ENCODE results near the gene FAM25G. TPM values are rescaled to one million over a fixed set of nuclear protein-coding genes. Genes with fewer than 3 reads are reported as not detected.
"Not testable (repeated sequence)": the region's sequence is repeated elsewhere in the genome, so short reads cannot be mapped to it uniquely, and the experiment has no call there.

FAM25G gene
- total RNA-seq, 2 experiments from 2014 or later: not detected

- H3K36me3 Mint-ChIP-seq; DNase-seq; ATAC-seq (ENCODE audit: low read depth); H3K27ac Mint-ChIP-seq; H3K27me3 Mint-ChIP-seq; H3K4me1 Mint-ChIP-seq; H3K9me3 Mint-ChIP-seq; H3K4me3 Mint-ChIP-seq; POLR2A ChIA-PET: not testable (repeated sequence)
Measured at GRCh38 chr10:47477078-47477477, 14.4 kb downstream of the FAM25G start.

GRCh38 chr10:47475101-47475500 lies 16.4 kb downstream of the FAM25G start:
- H3K27me3 Mint-ChIP-seq; H3K27ac Mint-ChIP-seq; DNase-seq; H3K9me3 Mint-ChIP-seq; ATAC-seq (ENCODE audit: low read depth); H3K4me1 Mint-ChIP-seq; H3K4me3 Mint-ChIP-seq; POLR2A ChIA-PET; H3K36me3 Mint-ChIP-seq: not testable (repeated sequence)

GRCh38 chr10:47473516-47473915 lies 18.0 kb downstream of the FAM25G start:
- H3K36me3 Mint-ChIP-seq; H3K27me3 Mint-ChIP-seq; DNase-seq; ATAC-seq (ENCODE audit: low read depth); POLR2A ChIA-PET; H3K27ac Mint-ChIP-seq; H3K4me1 Mint-ChIP-seq; H3K9me3 Mint-ChIP-seq; H3K4me3 Mint-ChIP-seq: not testable (repeated sequence)

GRCh38 chr10:47472647-47473046 lies 18.9 kb downstream of the FAM25G start:
- H3K4me3 Mint-ChIP-seq, POLR2A ChIA-PET: not testable (repeated sequence)

GRCh38 chr10:47472072-47472471 lies 19.4 kb downstream of the FAM25G start:
- H3K36me3 Mint-ChIP-seq; H3K4me3 Mint-ChIP-seq; H3K27me3 Mint-ChIP-seq; DNase-seq; H3K9me3 Mint-ChIP-seq; POLR2A ChIA-PET; H3K4me1 Mint-ChIP-seq; ATAC-seq (ENCODE audit: low read depth); H3K27ac Mint-ChIP-seq: not testable (repeated sequence)

More at GRCh38 chr10:47472647-47473046, 18.9 kb downstream of the FAM25G start:
- H3K36me3 Mint-ChIP-seq; H3K4me1 Mint-ChIP-seq; DNase-seq; H3K27ac Mint-ChIP-seq; H3K9me3 Mint-ChIP-seq; ATAC-seq (ENCODE audit: low read depth); H3K27me3 Mint-ChIP-seq: not testable (repeated sequence)

- ATAC-seq (ENCODE audit: low read depth); DNase-seq; H3K27me3 Mint-ChIP-seq; H3K4me1 Mint-ChIP-seq; H3K4me3 Mint-ChIP-seq; POLR2A ChIA-PET; H3K27ac Mint-ChIP-seq; H3K9me3 Mint-ChIP-seq; H3K36me3 Mint-ChIP-seq: not testable (repeated sequence)
Measured at GRCh38 chr10:47468731-47469528, 22.6 kb downstream of the FAM25G start.

- ATAC-seq (ENCODE audit: low read depth); POLR2A ChIA-PET; H3K27ac Mint-ChIP-seq; H3K36me3 Mint-ChIP-seq; H3K27me3 Mint-ChIP-seq; H3K9me3 Mint-ChIP-seq; H3K4me1 Mint-ChIP-seq; DNase-seq; H3K4me3 Mint-ChIP-seq: not testable (repeated sequence)
Measured at GRCh38 chr10:47467957-47468356, 23.5 kb downstream of the FAM25G start.

- H3K27me3 Mint-ChIP-seq; H3K27ac Mint-ChIP-seq; ATAC-seq (ENCODE audit: low read depth); H3K9me3 Mint-ChIP-seq; H3K36me3 Mint-ChIP-seq; DNase-seq; POLR2A ChIA-PET; H3K4me3 Mint-ChIP-seq; H3K4me1 Mint-ChIP-seq: not testable (repeated sequence)
Measured at GRCh38 chr10:47467458-47467857, 24.0 kb downstream of the FAM25G start.

- ATAC-seq (ENCODE audit: low read depth): not testable (repeated sequence)
Measured at GRCh38 chr10:47465216-47465917, 26.1 kb downstream of the FAM25G start.

GRCh38 chr10:47462577-47463358 lies 28.7 kb downstream of the FAM25G start:
- POLR2A ChIA-PET; ATAC-seq (ENCODE audit: low read depth): not testable (repeated sequence)

More at GRCh38 chr10:47465216-47465917, 26.1 kb downstream of the FAM25G start:
- H3K27ac Mint-ChIP-seq, H3K4me3 Mint-ChIP-seq, H3K4me1 Mint-ChIP-seq, POLR2A ChIA-PET, H3K36me3 Mint-ChIP-seq, H3K9me3 Mint-ChIP-seq, H3K27me3 Mint-ChIP-seq, DNase-seq: not testable (repeated sequence)

GRCh38 chr10:47461261-47461687 lies 30.2 kb downstream of the FAM25G start:
- DNase-seq, H3K36me3 Mint-ChIP-seq, POLR2A ChIA-PET, H3K4me1 Mint-ChIP-seq, H3K4me3 Mint-ChIP-seq, H3K9me3 Mint-ChIP-seq, H3K27ac Mint-ChIP-seq: not testable (repeated sequence)
- peak; percentile 74 for ATAC-seq (ENCODE audit: low read depth)
- peaks cover 15% of the 10 kb centered on the region for H3K27me3 Mint-ChIP-seq

More at GRCh38 chr10:47462577-47463358, 28.7 kb downstream of the FAM25G start:
- not testable (repeated sequence) for DNase-seq, H3K4me3 Mint-ChIP-seq, H3K36me3 Mint-ChIP-seq, H3K27ac Mint-ChIP-seq, H3K4me1 Mint-ChIP-seq, H3K9me3 Mint-ChIP-seq
- peaks cover 12% of the 10 kb centered on the region for H3K27me3 Mint-ChIP-seq

- peaks cover 21% of the 10 kb centered on the region for H3K27me3 Mint-ChIP-seq
- DNase-seq: no peak
- no peaks in the 10 kb centered on the region for H3K4me1 Mint-ChIP-seq
Measured at GRCh38 chr10:47458466-47459154, 32.9 kb downstream of the FAM25G start.

GRCh38 chr10:47457826-47458225 lies 33.7 kb downstream of the FAM25G start:
- no peak overlapping the region for H3K27ac Mint-ChIP-seq
- no peaks in the 10 kb centered on the region for H3K4me1 Mint-ChIP-seq
- H3K9me3 Mint-ChIP-seq: no peaks in the 10 kb centered on the region
- no peak for DNase-seq
- no peak overlapping the region for H3K4me3 Mint-ChIP-seq
- POLR2A ChIA-PET: no interaction called here
- H3K36me3 Mint-ChIP-seq: no peaks in the 10 kb centered on the region
- H3K27me3 Mint-ChIP-seq: peaks cover 21% of the 10 kb centered on the region
- no peak for ATAC-seq (ENCODE audit: low read depth)

More at GRCh38 chr10:47458466-47459154, 32.9 kb downstream of the FAM25G start:
- ATAC-seq (ENCODE audit: low read depth): no peak
- Mint-ChIP-seq H3K27ac (no peak overlapping the region), H3K36me3 (no peaks in the 10 kb centered on the region), H3K9me3 (no peaks in the 10 kb centered on the region), H3K4me3 (no peak overlapping the region)
- POLR2A ChIA-PET: no interaction called here
